ENCODE data around the gene FGD5.

- no peak for TF ChIP-seq POLR2A (IDR thresholded peaks at IDR 0.05)
- TF ChIP-seq, protein P1, sequence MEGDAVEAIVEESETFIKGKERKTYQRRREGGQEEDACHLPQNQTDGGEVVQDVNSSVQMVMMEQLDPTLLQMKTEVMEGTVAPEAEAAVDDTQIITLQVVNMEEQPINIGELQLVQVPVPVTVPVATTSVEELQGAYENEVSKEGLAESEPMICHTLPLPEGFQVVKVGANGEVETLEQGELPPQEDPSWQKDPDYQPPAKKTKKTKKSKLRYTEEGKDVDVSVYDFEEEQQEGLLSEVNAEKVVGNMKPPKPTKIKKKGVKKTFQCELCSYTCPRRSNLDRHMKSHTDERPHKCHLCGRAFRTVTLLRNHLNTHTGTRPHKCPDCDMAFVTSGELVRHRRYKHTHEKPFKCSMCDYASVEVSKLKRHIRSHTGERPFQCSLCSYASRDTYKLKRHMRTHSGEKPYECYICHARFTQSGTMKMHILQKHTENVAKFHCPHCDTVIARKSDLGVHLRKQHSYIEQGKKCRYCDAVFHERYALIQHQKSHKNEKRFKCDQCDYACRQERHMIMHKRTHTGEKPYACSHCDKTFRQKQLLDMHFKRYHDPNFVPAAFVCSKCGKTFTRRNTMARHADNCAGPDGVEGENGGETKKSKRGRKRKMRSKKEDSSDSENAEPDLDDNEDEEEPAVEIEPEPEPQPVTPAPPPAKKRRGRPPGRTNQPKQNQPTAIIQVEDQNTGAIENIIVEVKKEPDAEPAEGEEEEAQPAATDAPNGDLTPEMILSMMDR (IDR thresholded peaks at IDR 0.05), result no peak
These were observed 13.2 kb downstream of the FGD5 start for GRCh38 chr3:14831916-14832450.

All from upper lobe of left lung (tissue), 4 donors.